ENCODE measurements around the gene CRB1.
A peak's percentile ranks its signal among the peaks of the same experiment; 100 is the strongest.

- TF ChIP-seq POLR2A (IDR thresholded peaks at IDR 0.05) (no peak), EP300 (IDR thresholded peaks at IDR 0.05) (no peak), CTCF (IDR thresholded peaks at IDR 0.05) (peak in 2 of 7 experiments; percentile 14 to 20)
These were observed 251.8 kb downstream of the CRB1 start for GRCh38 chr1:197519741-197520334.
